HG03139 (cell line): ENCODE data around the gene GALNT12.

Source experiments
- ATAC-seq: cut with Tn5 transposase; IDR thresholded peaks from one replicate; pipeline ENCODE4 v1.9.1; 2021; ENCODE audit not compliant: unreplicated experiment

GALNT12 gene

DNA sequence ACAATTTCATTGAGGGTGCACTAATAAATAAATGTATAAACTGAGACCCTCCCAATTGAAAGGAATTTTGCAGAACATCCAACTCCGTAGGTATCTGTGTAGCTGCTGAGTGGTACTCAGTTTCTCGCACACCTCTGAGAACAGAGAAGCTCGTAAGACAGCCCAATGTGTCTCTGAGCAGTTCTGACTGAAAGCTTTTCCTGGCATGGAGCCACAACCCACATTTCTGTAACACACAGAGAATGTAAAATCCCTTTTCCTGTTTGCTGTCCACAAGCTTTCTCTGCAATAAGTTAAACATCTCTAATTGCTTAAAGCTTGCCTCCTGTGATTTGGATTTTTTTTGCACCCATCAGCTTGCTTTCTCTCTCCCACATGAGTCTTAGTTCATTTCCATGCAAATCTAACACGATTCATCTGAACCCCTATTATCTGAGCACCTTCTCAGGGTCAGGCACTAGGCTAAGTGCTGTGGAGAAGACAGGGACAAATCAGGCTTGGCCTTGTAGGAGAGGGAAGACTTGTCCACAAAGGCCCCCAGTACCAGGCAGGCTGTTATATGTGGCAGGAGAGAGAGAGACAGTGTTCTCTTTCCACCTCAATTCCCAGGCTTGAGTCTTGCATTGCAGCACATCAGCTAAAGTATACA lies 92.1 kb downstream of the GALNT12 start:
- no peak for ATAC-seq
